Fibroblast of villous mesenchyme (primary cell): Measurements from ENCODE around the gene SMOC1. TPM values are rescaled to one million over a fixed set of nuclear protein-coding genes. Genes with fewer than 3 reads are reported as not detected.

Source experiments
- DNase-seq: peaks from one replicate; pipeline ENCODE4 v3.0.0-alpha.2; 2010; ENCODE audit warnings: low read depth
- H3K4me3 ChIP-seq: 2 replicates; pipeline ENCODE4 v1.5.1; 2011; ENCODE audit warnings: low read depth, mild to moderate bottlenecking, low read length
- CTCF ChIP-seq: IDR thresholded peaks from 2 replicates; pipeline ENCODE4 v1.5.1; 2012; ENCODE audit warnings: low read depth, mild to moderate bottlenecking, low read length; ENCODE audit not compliant: insufficient read depth
- total RNA-seq: library from RNA; depleted of rRNA; stranded (reverse); fragments of >200 nt; gene quantifications from 2 replicates; pipeline ENCODE4 v1.2.3, GENCODE V29; 2012

SMOC1 gene
- total RNA-seq, 1 donor: not detected

- TF ChIP-seq CTCF: no peak
- no peak for DNase-seq
- no peak overlapping the region for H3K4me3 ChIP-seq
Observed at GRCh38 chr14:69945912-69946311, 66.7 kb downstream of the SMOC1 start.

- no peak overlapping the region for H3K4me3 ChIP-seq
- no peak for DNase-seq
- no peak for TF ChIP-seq CTCF
Observed at GRCh38 chr14:69948351-69948750, 69.1 kb downstream of the SMOC1 start.

GRCh38 chr14:69951263-69951662 lies 72.0 kb downstream of the SMOC1 start:
- TF ChIP-seq CTCF: no peak
- no peak for DNase-seq
- H3K4me3 ChIP-seq: no peak overlapping the region

GRCh38 chr14:69951935-69952334 lies 72.7 kb downstream of the SMOC1 start:
- no peak for DNase-seq
- H3K4me3 ChIP-seq: no peak overlapping the region
- no peak for TF ChIP-seq CTCF

- H3K4me3 ChIP-seq: no peak overlapping the region
- no peak for DNase-seq
- no peak for TF ChIP-seq CTCF
Observed at GRCh38 chr14:69953266-69953915, 74.2 kb downstream of the SMOC1 start.

GRCh38 chr14:69955855-69956845 lies 76.9 kb downstream of the SMOC1 start:
- DNase-seq: no peak
- H3K4me3 ChIP-seq: no peak overlapping the region
- no peak for TF ChIP-seq CTCF
